Uterus (tissue), 2 donors: ENCODE results near the gene TAS1R2.

Experiments used
- CTCF ChIP-seq, 4 experiments: fragments of 200-600 bp in 2 of 4; fragments of 450-650 bp in 2 of 4; sonication (generic) in 2 of 4; IDR thresholded peaks; one replicate each; pipeline ENCODE4 v1.5.1; 2016 to 2019; ENCODE audit warnings: antibody characterized with exemption in 4 of 4, mild to moderate bottlenecking in 2 of 4, moderate library complexity in 1 of 4
- POLR2A ChIP-seq, 2 donors: fragments of 450-650 bp; IDR thresholded peaks; one replicate each; pipeline ENCODE4 v1.6.1; 2016; ENCODE audit warnings: antibody characterized with exemption in 2 of 2, mild to moderate bottlenecking in 1 of 2, moderate library complexity in 1 of 2

- no peak for TF ChIP-seq CTCF (IDR thresholded peaks at IDR 0.05)
- TF ChIP-seq POLR2A (IDR thresholded peaks at IDR 0.05), result no peak
Observed at GRCh38 chr1:18794051-18794450, 65.4 kb downstream of the TAS1R2 start.
